ENCODE results near the gene MOV10. TPM values are rescaled to one million over a fixed set of nuclear protein-coding genes. Genes with fewer than 3 reads are reported as not detected.

MOV10 gene
- total and polyA plus RNA-seq, 9 of the 15 experiments (the other 6 are each of a cell fraction or from before 2014, with no cell fraction given): 16.7 to 105 (median 49.5) TPM

GRCh38 chr1:112678605-112679004, 4.1 kb downstream of the MOV10 start:
- TF ChIP-seq STAG1 (CRISPR knock-in tag; IDR thresholded peaks at IDR 0.05; ENCODE audit: borderline replicate concordance): no peak
- no peak for TF ChIP-seq ZKSCAN3 (CRISPR knock-in tag; IDR thresholded peaks at IDR 0.05)
- TF ChIP-seq RAD51 (IDR thresholded peaks at IDR 0.05; ENCODE audit: borderline replicate concordance, low read depth): no peak
- no peak for TF ChIP-seq MEF2A (IDR thresholded peaks at IDR 0.05; ENCODE audit: control insufficient read depth, low read depth, low read length)
- no peak for TF ChIP-seq BACH1 (tag; IDR thresholded peaks at IDR 0.05)
- TF ChIP-seq MCM7 (IDR thresholded peaks at IDR 0.05): no peak
- TF ChIP-seq ZNF766 (CRISPR knock-in tag; conservative IDR thresholded peaks at IDR 0.05): 0 out of 2 replicates have a peak, but pooled peaks have one; percentile 33
- TF ChIP-seq MYNN (IDR thresholded peaks at IDR 0.05): peak; percentile 97
- no peak for TF ChIP-seq MYNN (CRISPR knock-in tag; IDR thresholded peaks at IDR 0.05)
- TF ChIP-seq SMARCB1 (IDR thresholded peaks at IDR 0.05; ENCODE audit: insufficient read length, low read depth): no peak
- no peak for TF ChIP-seq DDX20 (tag; IDR thresholded peaks at IDR 0.05; ENCODE audit: low read depth)
- no peak for TF ChIP-seq HMGN3 (IDR thresholded peaks at IDR 0.05; ENCODE audit: borderline replicate concordance, extremely low read depth, insufficient read length, low read depth, low read length)
- H3K36me3 ChIP-seq (ENCODE audit: control insufficient read depth, insufficient read depth, low read length): peaks cover 18% of the 10 kb centered on the region
- 62% methylated on average over 3 of the region's 3 CpGs for WGBS (ENCODE audit: insufficient coverage, low coverage, missing lambda C conversion rate)
- CTCF ChIA-PET (ENCODE audit: low intra/inter-chr PET ratio): no interaction called here
- H3K27me3 ChIP-seq (ENCODE audit: control insufficient read depth in 2 of 2, insufficient read depth in 2 of 2, low read length in 2 of 2): no peaks in the 10 kb centered on the region
- in situ Hi-C loops (cut with MboI) (no loop called here), intact Hi-C loops (cut with micrococcal nuclease) (no loop called here)
- peaks cover 18 to 33% of the 10 kb centered on the region in 2 experiments for H3K4me1 ChIP-seq (replicated peaks in 1 of 2; ENCODE audit: control insufficient read depth in 2 of 2, insufficient read depth in 2 of 2, low read length in 2 of 2)
- FAIRE-seq: no peak
- no peak overlapping the region for H3K4me3 ChIP-seq
- no peaks in the 10 kb centered on the region for H3K9me3 ChIP-seq (replicated peaks; ENCODE audit: control insufficient read depth, insufficient read depth, low read depth, low read length)
- H3K79me2 ChIP-seq (ENCODE audit: control insufficient read depth, insufficient read depth, low read length): peaks cover 59% of the 10 kb centered on the region
- no peak for ATAC-seq
- no peak overlapping the region for H3K4me2 ChIP-seq (ENCODE audit: insufficient read depth, low read length)
- no peaks in the 10 kb centered on the region for H3K9me1 ChIP-seq (ENCODE audit: control insufficient read depth, insufficient read depth, low read length)
- no peak overlapping the region for H3K9ac ChIP-seq (ENCODE audit: insufficient read depth in 1 of 2, low read depth in 2 of 2, low read length in 2 of 2)
- POLR2A ChIA-PET: no interaction called here
- H2AFZ ChIP-seq (ENCODE audit: low read depth, low read length): no peak overlapping the region
- H3K27ac ChIP-seq (ENCODE audit: extremely low read depth, low read depth, low read length): no peak overlapping the region
- H4K20me1 ChIP-seq (replicated peaks; ENCODE audit: control insufficient read depth, insufficient read depth, low read length): no peaks in the 10 kb centered on the region
- no TSS peak for BruUV-seq (replicated peaks)
- DNase-seq (ENCODE audit: extremely low read depth in 1 of 4, low spot score in 3 of 4): no peak
